ENCODE data around the gene MZT2B.
"Not testable (repeated sequence)": the region's sequence is repeated elsewhere in the genome, so short reads cannot be mapped to it uniquely, and the experiment has no call there.

MZT2B gene

DNA sequence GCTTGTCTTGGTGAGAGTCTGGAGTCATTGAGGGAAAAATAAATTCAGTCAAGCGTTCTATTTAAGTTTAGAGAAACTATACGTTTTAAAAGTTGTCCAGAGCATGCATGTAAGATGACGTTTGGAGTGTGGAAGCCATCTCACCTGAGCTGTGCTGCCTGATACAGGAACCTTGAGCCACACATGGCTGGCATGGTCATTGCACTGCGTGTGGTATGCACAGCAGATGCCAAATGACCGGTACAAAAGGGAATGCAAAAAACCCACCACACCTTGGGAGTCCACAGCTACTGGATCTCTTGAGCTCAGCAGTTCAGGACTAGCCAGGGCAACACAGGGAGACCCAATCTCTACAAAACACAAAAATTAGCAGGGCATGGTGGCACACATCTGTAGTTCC, 4.3 kb downstream of the MZT2B start:
- TF ChIP-seq, protein P1, sequence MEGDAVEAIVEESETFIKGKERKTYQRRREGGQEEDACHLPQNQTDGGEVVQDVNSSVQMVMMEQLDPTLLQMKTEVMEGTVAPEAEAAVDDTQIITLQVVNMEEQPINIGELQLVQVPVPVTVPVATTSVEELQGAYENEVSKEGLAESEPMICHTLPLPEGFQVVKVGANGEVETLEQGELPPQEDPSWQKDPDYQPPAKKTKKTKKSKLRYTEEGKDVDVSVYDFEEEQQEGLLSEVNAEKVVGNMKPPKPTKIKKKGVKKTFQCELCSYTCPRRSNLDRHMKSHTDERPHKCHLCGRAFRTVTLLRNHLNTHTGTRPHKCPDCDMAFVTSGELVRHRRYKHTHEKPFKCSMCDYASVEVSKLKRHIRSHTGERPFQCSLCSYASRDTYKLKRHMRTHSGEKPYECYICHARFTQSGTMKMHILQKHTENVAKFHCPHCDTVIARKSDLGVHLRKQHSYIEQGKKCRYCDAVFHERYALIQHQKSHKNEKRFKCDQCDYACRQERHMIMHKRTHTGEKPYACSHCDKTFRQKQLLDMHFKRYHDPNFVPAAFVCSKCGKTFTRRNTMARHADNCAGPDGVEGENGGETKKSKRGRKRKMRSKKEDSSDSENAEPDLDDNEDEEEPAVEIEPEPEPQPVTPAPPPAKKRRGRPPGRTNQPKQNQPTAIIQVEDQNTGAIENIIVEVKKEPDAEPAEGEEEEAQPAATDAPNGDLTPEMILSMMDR (IDR thresholded peaks at IDR 0.05; ENCODE audit: unreplicated experiment in 3 of 3) = no peak

DNA sequence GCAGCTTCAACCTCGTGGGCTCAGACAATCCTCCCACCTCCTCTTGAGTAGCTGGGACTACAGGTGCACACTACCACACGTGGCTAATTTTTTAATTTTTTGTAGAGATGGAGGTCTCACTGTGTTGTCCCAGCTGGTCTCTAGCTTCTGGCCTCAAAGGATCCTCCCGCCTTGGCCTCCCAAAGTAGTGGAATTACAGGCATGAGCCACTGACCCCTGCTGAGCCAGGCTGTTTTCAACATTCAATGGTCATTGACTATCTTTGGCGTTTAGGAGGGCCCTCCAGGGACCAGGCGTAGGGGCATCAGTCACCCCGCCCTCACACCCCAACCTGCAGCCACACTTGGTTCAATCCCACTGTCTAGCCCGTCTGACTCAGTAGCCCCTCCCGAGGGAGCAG, 5.2 kb downstream of the MZT2B start:
- Mint-ChIP-seq H3K9me3 (no peaks in the 10 kb centered on the region), H3K27ac (no peak overlapping the region), H3K36me3 (ENCODE audit: low read depth) (peaks cover 5% of the 10 kb centered on the region), H3K27me3 (ENCODE audit: low read depth) (no peaks in the 10 kb centered on the region), H3K4me3 (no peak overlapping the region), H3K4me1 (peaks cover 4% of the 10 kb centered on the region)
- TF ChIP-seq, protein P1 (IDR thresholded peaks at IDR 0.05; ENCODE audit: unreplicated experiment in 3 of 3) = no peak

More for the DNA sequence above, 4.3 kb downstream of the MZT2B start:
- no peak overlapping the region for H3K27ac Mint-ChIP-seq
- peaks cover 4% of the 10 kb centered on the region for H3K36me3 Mint-ChIP-seq (ENCODE audit: low read depth)
- no peaks in the 10 kb centered on the region for H3K9me3 Mint-ChIP-seq
- H3K4me3 Mint-ChIP-seq = no peak overlapping the region
- H3K27me3 Mint-ChIP-seq (ENCODE audit: low read depth) = no peaks in the 10 kb centered on the region
- peaks cover 4% of the 10 kb centered on the region for H3K4me1 Mint-ChIP-seq

DNA sequence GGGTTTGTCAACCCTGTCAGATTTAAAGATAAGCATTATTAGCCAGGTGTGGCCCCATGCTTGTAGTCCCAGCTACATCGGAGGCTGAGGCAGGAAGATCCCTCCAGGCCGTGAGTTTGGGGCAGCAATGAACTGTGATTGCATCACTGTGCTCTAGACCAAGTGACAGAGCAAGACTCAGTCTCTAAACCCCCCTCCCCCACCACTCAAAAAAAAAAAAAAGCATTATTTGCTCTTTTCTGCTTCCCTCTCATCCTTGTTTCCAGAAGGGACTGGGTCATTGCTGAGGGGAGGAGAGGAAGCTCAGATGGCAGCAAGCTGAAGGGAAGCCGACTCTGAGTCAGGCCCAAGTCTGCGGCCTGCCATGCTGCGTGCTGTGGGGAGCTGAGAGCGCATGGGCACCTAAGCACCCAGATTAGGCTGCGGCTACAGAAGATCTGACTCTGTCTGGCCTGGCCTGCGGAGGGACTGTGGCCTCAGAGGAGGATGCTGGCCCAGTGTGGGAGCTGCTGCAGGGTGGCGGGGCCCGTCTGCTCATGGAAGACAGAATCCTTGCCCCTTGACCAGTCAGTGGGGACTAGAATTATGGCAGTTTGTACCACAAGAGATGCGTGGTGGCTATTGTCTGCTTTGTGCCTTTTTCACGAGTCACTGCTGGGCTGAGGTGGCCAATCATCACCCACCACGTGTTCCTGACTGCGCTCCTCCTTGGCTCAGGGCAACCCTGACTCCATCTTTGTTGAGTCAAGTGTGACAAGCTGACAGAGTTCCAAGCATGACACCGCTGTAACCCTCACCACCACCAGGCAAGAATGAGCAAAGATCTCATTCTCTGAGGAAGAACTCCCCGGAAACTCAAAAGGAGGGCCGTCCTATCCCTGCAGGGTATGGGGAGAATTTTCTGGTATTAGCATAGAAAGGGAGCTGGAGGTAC, 6.1 kb downstream of the MZT2B start:
- H3K27ac Mint-ChIP-seq; H3K9me3 Mint-ChIP-seq; H3K27me3 Mint-ChIP-seq (ENCODE audit: low read depth); H3K36me3 Mint-ChIP-seq (ENCODE audit: low read depth); H3K4me3 Mint-ChIP-seq; H3K4me1 Mint-ChIP-seq: not testable (repeated sequence)

DNA sequence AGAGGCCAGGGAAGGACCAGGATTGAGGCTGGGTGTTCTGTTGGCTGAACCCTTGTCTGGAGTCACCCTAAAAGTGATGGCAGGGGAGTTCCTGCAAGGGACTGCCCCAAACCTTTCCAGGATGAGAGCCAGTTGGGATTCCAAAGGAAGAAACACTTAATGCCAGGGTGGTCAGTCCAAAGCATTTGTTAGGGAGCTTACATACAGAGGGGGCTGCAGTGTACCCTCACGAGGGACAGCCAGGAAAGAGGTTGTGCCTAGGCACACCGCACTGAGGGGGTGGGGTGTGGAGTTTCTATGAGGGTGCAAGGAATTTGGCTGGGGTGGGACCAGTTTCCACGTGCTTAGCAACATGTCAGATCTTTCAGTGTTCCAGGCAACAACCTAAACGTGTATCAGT, 6.9 kb downstream of the MZT2B start:
- H3K27me3 Mint-ChIP-seq (ENCODE audit: low read depth); H3K36me3 Mint-ChIP-seq (ENCODE audit: low read depth); H3K4me1 Mint-ChIP-seq; H3K27ac Mint-ChIP-seq; H3K9me3 Mint-ChIP-seq; H3K4me3 Mint-ChIP-seq: not testable (repeated sequence)

DNA sequence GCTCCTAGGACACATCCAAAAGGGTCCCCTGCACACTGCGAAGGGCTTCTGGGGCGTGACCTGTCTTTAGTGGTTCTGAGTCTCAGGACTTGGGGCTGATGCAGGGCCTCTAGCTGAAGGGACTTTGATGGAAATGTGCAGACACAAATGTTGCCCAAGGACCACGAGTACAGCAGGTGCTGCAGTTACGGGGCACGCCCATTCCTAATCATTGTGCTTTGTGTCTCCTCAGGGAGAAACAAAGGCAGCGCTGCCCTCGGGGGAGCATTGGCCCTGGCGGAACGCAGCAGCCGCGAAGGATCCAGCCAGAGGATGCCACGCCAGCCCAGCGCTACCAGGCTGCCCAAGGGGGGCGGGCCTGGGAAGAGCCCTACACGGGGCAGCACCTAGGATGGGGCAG, 8.2 kb downstream of the MZT2B start:
- peaks cover 5% of the 10 kb centered on the region for H3K36me3 Mint-ChIP-seq (ENCODE audit: low read depth)
- no peak overlapping the region for H3K27ac Mint-ChIP-seq
- no peaks in the 10 kb centered on the region for H3K27me3 Mint-ChIP-seq (ENCODE audit: low read depth)
- H3K4me3 Mint-ChIP-seq = no peak overlapping the region
- H3K9me3 Mint-ChIP-seq = no peaks in the 10 kb centered on the region
- H3K4me1 Mint-ChIP-seq = no peaks in the 10 kb centered on the region
- TF ChIP-seq, protein P1 (IDR thresholded peaks at IDR 0.05; ENCODE audit: unreplicated experiment in 3 of 3) = no peak

DNA sequence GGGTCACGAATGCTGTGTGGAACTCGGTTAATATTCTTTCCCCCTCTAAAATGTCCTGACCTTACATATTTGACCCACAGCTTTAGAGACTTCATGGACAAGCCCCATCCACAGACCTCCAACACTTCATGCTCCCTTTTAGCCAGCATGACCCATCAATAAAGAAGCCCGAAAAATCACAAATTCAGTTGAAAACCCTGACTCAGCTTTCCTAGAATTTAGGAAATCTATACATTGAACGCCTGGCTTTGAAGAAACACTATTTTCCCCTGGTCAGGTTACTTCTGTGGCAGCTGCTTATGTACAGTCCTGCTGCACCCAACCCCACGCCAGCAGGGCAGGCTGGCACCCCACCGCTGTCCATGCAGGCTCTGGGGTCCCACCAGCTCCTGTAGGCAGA, 9.3 kb downstream of the MZT2B start:
- not testable (repeated sequence) for H3K4me3 Mint-ChIP-seq; H3K4me1 Mint-ChIP-seq; H3K27me3 Mint-ChIP-seq (ENCODE audit: low read depth); H3K27ac Mint-ChIP-seq; H3K9me3 Mint-ChIP-seq; H3K36me3 Mint-ChIP-seq (ENCODE audit: low read depth)

DNA sequence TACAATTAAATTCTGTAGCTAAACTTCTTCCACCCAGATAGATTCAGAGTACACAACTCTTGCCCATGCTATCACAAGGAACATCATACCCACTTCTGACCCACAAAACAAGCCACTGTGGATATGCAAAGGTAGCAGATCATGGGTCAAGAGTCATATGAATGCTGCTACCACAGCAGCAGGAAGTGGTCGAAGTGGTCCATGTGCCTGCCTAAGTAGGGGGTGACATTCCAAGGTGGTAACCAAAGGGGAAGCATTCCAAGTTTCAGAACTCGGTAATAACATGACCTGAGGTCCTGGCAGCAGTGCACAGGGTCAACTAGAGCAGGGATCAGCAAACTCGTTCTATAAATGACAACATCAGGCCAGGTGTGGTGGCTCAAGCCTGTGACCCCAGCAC, 10.4 kb downstream of the MZT2B start:
- H3K36me3 Mint-ChIP-seq (ENCODE audit: low read depth); H3K27me3 Mint-ChIP-seq (ENCODE audit: low read depth); H3K27ac Mint-ChIP-seq; H3K4me3 Mint-ChIP-seq; H3K4me1 Mint-ChIP-seq; H3K9me3 Mint-ChIP-seq: not testable (repeated sequence)

DNA sequence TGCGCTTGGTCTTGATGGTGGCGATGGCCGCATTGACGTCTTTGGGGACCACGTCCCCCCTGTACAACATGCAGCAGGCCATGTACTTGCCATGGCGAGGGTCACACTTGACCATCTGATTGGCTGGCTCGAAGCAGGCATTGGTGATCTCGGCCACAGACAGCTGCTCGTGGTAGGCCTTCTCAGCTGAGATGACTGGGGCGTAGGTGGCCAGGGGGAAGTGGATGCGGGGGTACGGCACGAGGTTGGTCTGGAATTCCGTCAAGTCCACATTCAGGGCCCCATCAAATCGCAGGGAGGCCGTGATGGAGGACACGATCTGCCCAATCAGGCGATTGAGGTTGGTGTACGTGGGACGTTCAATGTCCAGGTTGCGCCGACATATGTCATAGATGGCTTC, 11.8 kb downstream of the MZT2B start:
- not testable (repeated sequence) for H3K4me1 Mint-ChIP-seq; H3K27ac Mint-ChIP-seq; H3K9me3 Mint-ChIP-seq; H3K4me3 Mint-ChIP-seq; H3K27me3 Mint-ChIP-seq (ENCODE audit: low read depth); H3K36me3 Mint-ChIP-seq (ENCODE audit: low read depth)

DNA sequence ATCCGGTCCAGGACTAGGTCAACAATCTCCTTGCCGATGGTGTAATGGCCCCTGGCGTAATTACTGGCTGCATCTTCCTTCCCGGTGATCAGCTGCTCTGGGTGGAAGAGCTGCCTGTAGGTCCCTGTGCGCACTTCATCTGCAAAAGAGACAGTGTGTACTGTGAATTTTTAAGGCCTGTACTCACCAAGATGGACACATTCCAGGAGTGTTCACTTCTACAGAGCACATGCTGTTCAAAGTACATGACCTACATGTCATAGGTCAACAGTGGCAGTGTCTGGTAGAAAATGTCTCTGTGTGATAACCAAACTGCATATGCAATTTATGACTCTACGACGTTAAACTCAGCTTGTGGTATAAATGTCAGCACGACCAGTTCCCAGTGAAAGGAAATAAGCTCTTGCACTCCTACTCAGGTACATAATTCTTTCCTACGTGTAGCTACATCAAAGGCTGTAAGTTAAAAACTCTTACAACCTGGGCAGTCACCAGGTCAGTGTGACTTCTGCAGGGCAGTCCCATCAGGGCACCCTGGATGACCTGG, 13.1 kb downstream of the MZT2B start:
- H3K27ac Mint-ChIP-seq; H3K4me1 Mint-ChIP-seq; H3K9me3 Mint-ChIP-seq; H3K36me3 Mint-ChIP-seq (ENCODE audit: low read depth); H3K27me3 Mint-ChIP-seq (ENCODE audit: low read depth); H3K4me3 Mint-ChIP-seq: not testable (repeated sequence)

DNA sequence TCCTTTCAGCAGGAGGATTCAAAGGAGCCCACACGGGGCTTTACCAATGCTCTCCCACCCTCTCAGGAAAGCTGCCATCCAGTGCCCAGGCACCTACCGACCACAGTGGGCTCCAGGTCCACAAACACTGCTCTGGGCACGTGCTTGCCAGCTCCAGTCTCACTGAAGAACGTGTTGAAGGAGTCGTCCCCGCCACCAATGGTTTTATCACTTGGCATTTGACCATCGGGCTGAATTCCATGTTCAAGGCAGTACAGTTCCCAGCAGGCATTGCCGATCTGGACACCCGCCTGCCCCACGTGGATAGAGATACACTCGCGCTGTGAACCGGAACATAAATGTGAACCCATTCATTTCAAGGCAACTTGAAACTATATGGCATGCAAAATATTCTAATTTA, 14.0 kb downstream of the MZT2B start:
- H3K4me1 Mint-ChIP-seq; H3K27ac Mint-ChIP-seq; H3K36me3 Mint-ChIP-seq (ENCODE audit: low read depth); H3K27me3 Mint-ChIP-seq (ENCODE audit: low read depth); H3K9me3 Mint-ChIP-seq; H3K4me3 Mint-ChIP-seq: not testable (repeated sequence)

Data from nephron (organoid).